Right cardiac atrium (tissue), 5 donors: ENCODE data around the gene ST6GALNAC6. TPM values are rescaled to one million over a fixed set of nuclear protein-coding genes. Genes with fewer than 3 reads are reported as not detected.
"Not testable (repeated sequence)": the region's sequence is repeated elsewhere in the genome, so short reads cannot be mapped to it uniquely, and the experiment has no call there.

Source experiments
- ATAC-seq, 2 donors: fragments of 200-7000 bp; cut with Tn5 transposase; one replicate each; pipeline versions ENCODE4 v1.8.0 to v1.9.1; 2020; ENCODE audit warnings: moderate library complexity in 2 of 2, mild to moderate bottlenecking in 1 of 2
- DNase-seq, 3 donors: peaks; one replicate each; pipeline ENCODE4 v3.0.0-alpha.2; 2020
- H3K27ac ChIP-seq: one replicate; pipeline ENCODE4 v1.5.1; 2013; ENCODE audit warnings: mild to moderate bottlenecking, low read length, control low read depth, moderate library complexity
- H3K27me3 ChIP-seq: one replicate; pipeline ENCODE4 v1.6.1; 2013; ENCODE audit not compliant: control insufficient read depth, insufficient read depth
- H3K4me1 ChIP-seq: one replicate; pipeline ENCODE4 v1.6.1; 2013; ENCODE audit warnings: low read length; ENCODE audit not compliant: control insufficient read depth, insufficient read depth
- H3K4me3 ChIP-seq: one replicate; pipeline ENCODE4 v1.5.1; 2013; ENCODE audit warnings: low read length, control low read depth
- H3K9me3 ChIP-seq: one replicate; pipeline ENCODE4 v1.6.1; 2013; ENCODE audit warnings: low read length; ENCODE audit not compliant: control insufficient read depth
- WGBS: extraction: QIAGEN DNeasy Blood & Tissue Kit; methylation state at CpG from one replicate; pipeline ENCODE4 v1.1.7; 2013; 5-methylcytosine and 5-hydroxymethylcytosine counted together
- intact Hi-C, 4 donors: fragments of 100-400 bp; cut with DNase I; formaldehyde crosslinking; loops; one replicate each; pipeline versions ENCODE4 v1.11.0 to v1.14.0; 2022 to 2023
- polyA plus RNA-seq: library from polyadenylated mRNA; stranded (reverse); fragments of 200-250 nt; gene quantifications from one replicate; pipeline ENCODE4 v1.2.3, GENCODE V29; 2013
- total RNA-seq, 4 donors: library from RNA; stranded (reverse); fragmentation: NEBNext Ultra II Directional; extraction: Animal tissue kit (Norgen Biotek cat#: 25700); gene quantifications; one replicate each; pipeline ENCODE4 v1.2.1, GENCODE V29; 2021
- donor health status: healthy with polysubstance abuse.
- donor health status: DM: no; HTN: yes; CAD: no.
- donor health status: DM: no; HTN: no; CAD: no.
- donor health status: DM: no; HTN: yes; CAD: no; lungs with severe emphysema.
- donor health status: DM: yes; HTN: yes; CAD: no.

ST6GALNAC6 gene
- total and polyA plus RNA-seq, 5 donors, result 55.9 to 73.7 (median 65.1) TPM

DNA sequence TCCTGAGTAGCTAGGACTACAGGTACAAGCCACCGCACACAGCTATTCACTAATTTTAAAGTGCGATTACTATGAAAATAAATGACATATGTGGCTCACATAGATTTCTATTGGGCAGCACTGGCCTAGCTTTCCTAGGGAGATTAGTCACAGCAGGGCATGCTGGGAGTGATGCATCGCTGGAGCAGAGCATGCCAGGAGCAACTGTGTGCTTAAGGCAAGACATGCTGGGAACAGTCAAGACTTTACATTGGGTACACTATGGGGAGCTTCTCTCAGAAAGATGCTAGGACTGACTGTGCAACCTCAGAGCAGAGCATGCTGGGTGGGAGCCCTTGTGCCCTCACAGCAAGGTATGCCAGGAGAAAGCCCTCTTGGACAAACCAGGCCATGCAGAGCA, 9.3 kb downstream of the ST6GALNAC6 start:
- no peak overlapping the region for H3K27ac ChIP-seq
- H3K9me3 ChIP-seq, result no peaks in the 10 kb centered on the region
- DNase-seq (no peak), ATAC-seq (no peak)
- H3K27me3 ChIP-seq, result no peaks in the 10 kb centered on the region
- intact Hi-C loops, result no loop called here
- no peak overlapping the region for H3K4me3 ChIP-seq
- peaks cover 2% of the 10 kb centered on the region for H3K4me1 ChIP-seq
- WGBS, result 94% methylated on average over 3 of the region's 3 CpGs

DNA sequence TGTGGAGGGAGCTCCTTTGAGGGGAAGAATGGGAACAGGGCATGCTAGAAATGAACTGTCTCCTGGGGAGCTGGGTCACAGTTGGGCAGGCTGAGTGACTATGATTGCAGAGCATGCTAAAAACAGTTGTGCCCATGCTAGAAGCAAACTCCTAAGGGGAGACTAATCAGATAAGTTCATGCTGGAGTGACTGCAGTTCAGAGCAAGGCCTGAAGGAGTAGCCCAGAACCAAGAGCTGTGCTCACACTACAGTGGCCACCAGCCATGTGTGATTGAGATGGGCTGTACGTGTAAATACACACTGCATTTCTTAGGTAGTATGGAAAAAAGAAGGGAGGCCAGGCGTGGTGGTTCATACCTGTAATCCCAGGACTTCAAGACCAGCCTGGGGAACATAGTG, 11.6 kb downstream of the ST6GALNAC6 start:
- Histone ChIP-seq H3K4me1 (peaks cover 8% of the 10 kb centered on the region), H3K27ac (no peak overlapping the region), H3K4me3 (no peak overlapping the region), H3K9me3 (no peaks in the 10 kb centered on the region), H3K27me3 (no peaks in the 10 kb centered on the region)
- DNase-seq (no peak), ATAC-seq (no peak)
- intact Hi-C loops, result no loop called here
- 87% methylated on average over 2 of the region's 2 CpGs for WGBS

DNA sequence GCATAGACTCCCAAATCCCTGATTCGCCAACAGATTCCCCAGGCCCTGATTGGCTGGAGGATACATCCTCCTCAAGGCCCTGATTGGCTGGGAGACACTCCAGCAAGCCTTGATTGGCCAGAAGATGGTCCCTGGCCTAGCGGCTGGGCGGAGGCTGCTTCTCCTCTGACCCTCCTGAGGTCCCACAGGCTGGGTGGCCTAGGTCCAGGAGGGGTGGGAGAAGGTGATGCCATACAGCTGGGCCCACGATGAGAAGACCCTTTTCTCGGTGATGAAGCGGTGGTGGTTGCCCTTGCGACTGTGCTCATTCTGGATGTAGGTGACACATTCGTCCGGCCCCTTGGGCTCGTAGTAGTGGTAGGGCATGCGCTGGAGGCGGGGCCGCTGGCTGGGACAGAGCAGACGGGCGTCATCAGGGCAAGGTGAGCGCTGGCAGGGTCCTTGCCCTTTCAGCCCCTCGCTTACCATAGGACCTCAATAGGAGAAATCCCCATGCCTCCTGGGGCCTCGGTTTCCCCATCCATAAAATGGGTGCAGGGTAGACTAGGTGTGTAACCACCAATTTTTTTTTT, 12.9 kb downstream of the ST6GALNAC6 start:
- DNase-seq, result peak in 2 of 3 donors; percentile 39
- no peak overlapping the region for H3K27ac ChIP-seq
- intact Hi-C loops, result no loop called here
- H3K4me3 ChIP-seq, result no peak overlapping the region
- no peaks in the 10 kb centered on the region for H3K9me3 ChIP-seq
- ATAC-seq, result no peak
- H3K27me3 ChIP-seq, result no peaks in the 10 kb centered on the region
- H3K4me1 ChIP-seq, result peaks cover 8% of the 10 kb centered on the region
- WGBS, result 96% methylated on average over 18 of the region's 18 CpGs

DNA sequence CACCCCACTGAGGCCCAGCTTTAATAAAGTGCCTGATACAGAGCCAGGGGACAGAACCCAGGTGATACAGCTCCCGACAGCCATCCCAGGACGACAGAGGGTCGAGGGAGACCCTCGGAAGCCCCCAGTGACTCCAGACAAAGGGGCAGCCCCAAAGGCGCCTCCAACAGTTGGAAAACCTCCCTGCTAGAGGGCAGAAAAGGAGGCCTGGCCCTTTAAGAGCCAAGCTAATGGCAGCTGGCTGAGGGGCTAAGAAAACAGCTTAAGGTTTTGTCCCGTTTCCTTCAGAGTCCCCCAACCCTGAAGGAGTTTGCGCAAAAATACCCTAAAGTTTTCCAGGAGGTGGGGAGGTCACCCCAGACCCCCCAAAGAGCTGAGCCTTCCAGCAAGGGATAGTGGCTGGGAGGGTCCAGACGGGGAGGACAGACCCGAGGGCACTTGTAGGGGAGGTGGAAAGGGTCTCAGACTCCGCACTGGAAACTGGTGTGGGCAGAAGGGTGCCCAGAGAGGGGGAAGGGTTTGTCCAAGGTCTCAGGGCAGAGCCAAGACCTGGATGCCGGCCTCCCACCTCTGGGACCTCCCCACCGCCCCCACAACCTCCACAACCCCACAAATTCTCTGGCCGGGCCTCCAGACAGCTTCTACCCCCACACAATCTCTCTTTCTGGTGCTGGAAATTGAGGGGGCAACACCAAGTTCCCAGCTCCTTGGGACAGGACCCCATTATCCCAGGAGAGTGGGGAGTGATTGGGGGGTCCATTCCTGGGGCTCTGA, 13.7 kb downstream of the ST6GALNAC6 start:
- no peak overlapping the region for H3K4me3 ChIP-seq
- no peaks in the 10 kb centered on the region for H3K9me3 ChIP-seq
- DNase-seq (peak in 2 of 3 donors; percentile 17 to 28), ATAC-seq (no peak)
- H3K27ac ChIP-seq, result no peak overlapping the region
- peaks cover 8% of the 10 kb centered on the region for H3K4me1 ChIP-seq
- WGBS, result 75% methylated on average over 13 of the region's 13 CpGs
- intact Hi-C loops, result no loop called here
- no peaks in the 10 kb centered on the region for H3K27me3 ChIP-seq

DNA sequence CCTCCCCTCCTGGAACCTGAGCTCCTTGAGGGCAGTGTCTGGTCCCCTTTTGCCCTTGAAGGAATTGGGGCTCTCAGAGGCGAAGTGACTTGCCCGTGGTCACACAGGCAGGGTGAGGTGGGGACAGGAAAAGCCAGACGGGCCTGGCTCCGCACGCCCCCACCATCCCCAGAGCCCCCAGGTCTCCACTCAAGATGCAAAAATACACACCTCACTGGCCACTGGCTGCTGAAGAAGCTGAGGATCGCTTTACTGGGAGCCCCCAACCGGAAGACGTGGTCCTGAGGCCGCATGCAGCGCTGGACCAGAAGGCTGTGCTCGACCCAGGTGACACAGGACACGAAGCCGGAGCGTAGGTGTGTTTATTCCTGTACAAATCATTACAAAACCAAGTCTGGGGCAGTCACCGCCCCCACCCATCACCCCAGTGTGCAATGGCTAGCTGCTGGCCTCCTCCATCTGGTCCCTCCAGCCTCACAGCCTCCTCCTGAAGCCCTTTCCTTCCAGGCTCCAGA, 14.4 kb downstream of the ST6GALNAC6 start:
- no peak overlapping the region for H3K27ac ChIP-seq
- H3K4me1 ChIP-seq, result peaks cover 8% of the 10 kb centered on the region
- H3K27me3 ChIP-seq, result no peaks in the 10 kb centered on the region
- intact Hi-C loops, result loop anchor here in 1 of 4 donors (5.0 kb wide), 1 partner anchor 32 kb away; the partner anchor contains the start of gene ST6GALNAC4
- ATAC-seq, result peak in 1 of 2 donors; percentile 6
- H3K4me3 ChIP-seq, result no peak overlapping the region
- 64% methylated on average over 15 of the region's 15 CpGs for WGBS
- no peaks in the 10 kb centered on the region for H3K9me3 ChIP-seq
- DNase-seq, result peak in 2 of 3 donors; percentile 44 to 58

DNA sequence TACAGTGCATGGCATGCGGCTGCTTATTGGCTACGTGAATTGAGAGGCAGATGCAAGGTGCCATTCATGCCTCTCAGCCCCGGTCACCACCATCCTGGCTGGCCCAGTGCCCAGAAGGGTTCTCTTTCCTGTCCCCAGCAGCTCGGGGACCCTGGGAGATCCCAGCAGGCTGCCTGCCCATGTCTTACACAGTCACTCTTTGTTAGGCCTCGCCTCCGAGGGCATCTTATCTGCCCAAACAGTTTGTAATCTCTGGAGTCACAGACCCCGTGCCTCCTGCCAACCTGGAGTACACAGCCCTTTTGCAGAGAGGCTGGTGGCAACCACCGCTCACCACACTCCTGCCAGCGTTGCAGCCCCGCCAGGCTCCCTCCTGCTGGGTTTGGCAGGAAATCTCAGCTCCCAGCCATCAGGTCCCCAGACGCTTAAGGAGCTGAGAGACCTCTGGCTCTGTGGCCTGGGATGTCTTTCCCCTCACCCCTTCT, 14.9 kb downstream of the ST6GALNAC6 start:
- DNase-seq (peak; percentile 65 to 85 (median 79)), ATAC-seq (peak; percentile 32 to 60)
- H3K27me3 ChIP-seq, result no peaks in the 10 kb centered on the region
- H3K9me3 ChIP-seq, result no peaks in the 10 kb centered on the region
- peak overlapping the region; percentile 2 for H3K27ac ChIP-seq
- intact Hi-C loops, result loop anchor here in 1 of 4 donors (5.0 kb wide), 1 partner anchor 33 kb away; the partner anchor contains the start of gene ST6GALNAC4
- H3K4me1 ChIP-seq, result peaks cover 8% of the 10 kb centered on the region
- 24% methylated on average over 11 of the region's 11 CpGs for WGBS
- no peak overlapping the region for H3K4me3 ChIP-seq

DNA sequence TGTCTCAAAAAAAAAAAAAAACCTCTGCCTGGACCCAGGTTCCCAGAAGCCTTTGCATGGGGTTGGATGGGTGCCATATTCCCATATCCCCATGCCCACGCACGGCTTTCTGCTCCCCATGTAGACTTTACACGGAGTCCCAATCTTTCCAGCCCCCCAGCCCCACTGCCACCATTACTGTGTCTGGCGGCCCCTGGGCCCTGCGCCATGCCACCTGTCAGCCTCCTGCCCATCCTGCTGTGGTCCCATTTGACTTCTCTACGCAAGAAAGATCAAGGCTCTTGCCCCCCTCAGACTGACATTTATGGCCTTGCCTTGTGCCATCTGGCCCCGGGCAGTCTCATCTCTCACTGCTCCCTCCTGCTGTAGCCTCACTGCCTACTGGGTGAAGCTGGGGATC, 15.4 kb downstream of the ST6GALNAC6 start:
- peak; percentile 3 to 20 for ATAC-seq
- no peak overlapping the region for H3K27ac ChIP-seq
- peaks cover 8% of the 10 kb centered on the region for H3K4me1 ChIP-seq
- no peak overlapping the region for H3K4me3 ChIP-seq
- WGBS, result 78% methylated on average over 7 of the region's 7 CpGs
- no peaks in the 10 kb centered on the region for H3K27me3 ChIP-seq
- H3K9me3 ChIP-seq, result no peaks in the 10 kb centered on the region
- DNase-seq, result peak in 2 of 3 donors; percentile 46 to 49
- intact Hi-C loops, result loop anchor here in 1 of 4 donors (5.0 kb wide), 1 partner anchor 33 kb away; the partner anchor contains the start of gene ST6GALNAC4

DNA sequence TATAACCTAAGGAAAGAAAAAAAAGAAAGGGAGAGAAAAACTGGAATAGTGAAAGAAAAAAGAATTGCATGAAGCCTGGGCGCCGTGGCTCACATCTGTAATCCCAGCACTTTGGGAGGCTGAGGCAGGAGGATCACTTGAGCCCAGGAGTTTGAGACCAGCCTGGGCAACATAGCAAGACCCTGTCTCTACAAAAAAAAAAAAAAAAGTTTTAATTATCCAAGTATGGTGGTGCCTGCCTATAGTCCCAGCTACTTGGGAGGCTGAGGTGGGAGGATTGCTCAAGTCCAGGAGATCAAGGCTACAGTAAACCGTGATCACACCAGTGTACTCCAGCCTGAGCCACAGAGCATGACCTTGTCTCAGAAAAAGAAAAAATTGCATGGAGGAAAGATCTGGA, 17.7 kb downstream of the ST6GALNAC6 start:
- H3K27me3 ChIP-seq, H3K9me3 ChIP-seq, H3K4me3 ChIP-seq, H3K27ac ChIP-seq, ATAC-seq, H3K4me1 ChIP-seq: not testable (repeated sequence)
- 93% methylated on average over 3 of the region's 3 CpGs for WGBS
- intact Hi-C loops, result loop anchor here in 1 of 4 donors (5.0 kb wide), 1 partner anchor 36 kb away; the partner anchor contains the start of gene ST6GALNAC4
- DNase-seq, result peak in 1 of 3 donors; percentile 2

DNA sequence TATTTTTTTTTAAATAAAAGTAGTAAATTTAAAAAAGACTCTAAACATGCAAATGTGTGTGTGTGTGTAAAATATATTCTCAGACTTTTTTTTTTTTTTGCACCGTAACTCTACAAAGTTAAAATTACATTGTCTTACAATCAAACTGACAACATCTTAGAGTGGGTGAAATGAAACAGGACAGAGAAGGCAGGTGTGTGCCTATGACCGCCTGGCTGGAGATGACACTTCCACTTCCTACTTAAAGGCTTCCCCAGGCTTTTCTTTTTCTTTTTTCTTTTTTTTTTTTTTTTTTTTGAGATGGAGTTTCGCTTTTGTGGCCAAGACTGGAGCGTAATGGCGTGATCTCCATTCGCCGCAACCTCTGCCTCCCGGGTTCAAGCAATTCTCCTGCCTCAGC, 19.3 kb downstream of the ST6GALNAC6 start:
- ATAC-seq (no peak), DNase-seq (no peak)
- Histone ChIP-seq H3K27me3 (no peaks in the 10 kb centered on the region), H3K4me3 (no peak overlapping the region), H3K27ac (no peak overlapping the region), H3K4me1 (peaks cover 15% of the 10 kb centered on the region), H3K9me3 (no peaks in the 10 kb centered on the region)
- WGBS, result 75% methylated on average over 8 of the region's 8 CpGs
- intact Hi-C loops, result loop anchor here in 1 of 4 donors (5.0 kb wide), 1 partner anchor 37 kb away; the partner anchor contains the start of gene ST6GALNAC4

DNA sequence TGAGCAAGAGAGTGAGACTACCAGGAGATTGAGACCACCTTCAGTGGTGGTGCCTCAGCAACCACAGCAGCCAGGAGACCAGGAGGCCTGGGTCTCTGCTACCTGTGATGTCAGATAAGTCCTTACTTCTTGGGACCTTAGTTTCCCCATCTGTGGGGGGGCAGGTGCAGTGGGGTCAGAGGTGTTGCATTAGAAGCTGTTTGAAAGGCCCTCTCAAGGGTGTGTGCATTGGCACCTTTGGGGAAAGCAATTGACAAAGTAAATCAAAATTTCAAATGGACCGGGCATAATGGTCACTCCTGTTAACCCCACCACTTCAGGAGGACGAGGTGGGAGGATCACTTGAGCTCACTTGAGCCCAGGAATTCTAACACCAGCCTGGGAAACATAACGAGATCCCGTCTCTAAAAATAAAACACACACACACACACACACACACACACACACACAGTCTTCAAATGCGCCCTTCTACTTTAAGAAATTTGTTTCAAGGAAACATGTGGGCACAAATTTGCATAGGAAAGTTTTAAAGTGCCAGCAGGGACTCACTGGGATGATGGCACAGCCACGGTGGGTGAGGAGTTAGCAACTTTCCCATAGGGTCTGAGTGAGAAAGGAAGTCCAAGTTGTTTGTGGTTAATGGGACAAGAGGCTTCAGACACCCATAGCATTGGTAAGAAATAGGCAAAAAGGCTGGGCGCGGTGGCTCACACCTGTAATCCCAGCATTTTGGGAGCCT, 20.6 kb downstream of the ST6GALNAC6 start:
- ATAC-seq (no peak), DNase-seq (peak in 2 of 3 donors; percentile 25 to 26)
- intact Hi-C loops, result loop anchor here in 3 of 4 donors (10.0 kb wide), 2 partner anchors 74 to 144 kb away; partner anchors contain the start of genes FPGS (in 2 of the 3) and TOR2A (in 2 of the 3)
- Histone ChIP-seq H3K4me1 (peaks cover 12% of the 10 kb centered on the region), H3K4me3 (no peak overlapping the region), H3K9me3 (no peaks in the 10 kb centered on the region), H3K27me3 (no peaks in the 10 kb centered on the region), H3K27ac (no peak overlapping the region)
- WGBS, result 63% methylated on average over 8 of the region's 8 CpGs
